Measurements from ENCODE around the gene TMEM154. TPM values are rescaled to one million over a fixed set of nuclear protein-coding genes. Genes with fewer than 3 reads are reported as not detected.

Gene TMEM154
- 0.05 to 0.13 TPM (median 0.09 TPM) in 4 of 5 replicates, not detected in the other for total RNA-seq (2022; extraction: Qiagen RNA extraction; ENCODE audit: low read depth)

GRCh38 chr4:152679414-152680281 lies at the start of gene TMEM154:
TSS of gene TMEM154 (minus strand) at chr4:152679997. CDS start at chr4:152679933, 64 bp downstream.

Other genes starting within 250 kb of the TMEM154 start
- gene FBXW7, start 143.9 kb downstream of the TMEM154 start, total RNA-seq (2022; extraction: Qiagen RNA extraction; ENCODE audit: low read depth) = 4.6 to 9.7 TPM (median 6.0 TPM) in 5 replicates
- gene TIGD4, start 99.7 kb upstream of the TMEM154 start, total RNA-seq (2022; extraction: Qiagen RNA extraction; ENCODE audit: low read depth) = 0.19 to 0.54 TPM (median 0.23 TPM) in 5 replicates
- 15.5 to 18.9 TPM (median 16.3 TPM) in 5 replicates for gene ARFIP1, start 100.0 kb upstream of the TMEM154 start, total RNA-seq (2022; extraction: Qiagen RNA extraction; ENCODE audit: low read depth)

Measured in A549 treated with CpdA at 1 μM for 4 hours (cell line).